ENCODE results near the gene GIMAP7. TPM values are rescaled to one million over a fixed set of nuclear protein-coding genes. Genes with fewer than 3 reads are reported as not detected.

GIMAP7 gene
- total and polyA plus RNA-seq, 12 donors = 7.5 to 77.5 (median 19.8) TPM

DNA sequence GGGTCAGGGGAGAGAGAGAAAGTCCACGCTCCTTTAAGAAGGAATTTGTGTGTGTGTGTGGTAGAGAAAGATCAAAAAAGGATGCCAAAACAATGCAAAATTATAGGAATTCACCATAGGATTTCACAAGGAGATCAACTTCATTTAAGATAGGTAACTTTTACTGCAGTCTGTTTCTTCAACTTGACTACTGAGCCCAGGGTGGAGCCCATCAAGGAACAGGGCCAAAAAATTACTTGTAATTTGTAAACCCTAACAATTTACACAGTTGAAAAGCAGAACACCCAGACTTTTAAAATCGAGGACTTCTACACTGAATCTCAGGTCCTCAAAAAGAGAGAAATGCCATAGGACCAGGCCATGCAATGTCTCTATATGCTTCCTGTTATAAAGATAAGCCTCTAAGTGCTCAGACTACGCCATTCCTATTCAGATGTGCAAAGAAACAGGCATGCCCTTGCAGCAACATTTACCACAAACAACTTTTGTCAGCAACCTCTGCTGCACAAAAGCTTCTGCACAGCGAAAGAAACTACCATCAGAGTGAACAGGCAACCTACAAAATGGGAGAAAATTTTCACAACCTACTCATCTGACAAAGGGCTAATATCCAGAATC lies 42.0 kb downstream of the GIMAP7 start:
- 50 to 60% methylated on average over 4 of the region's 4 CpGs for WGBS, 2 donors
- Histone ChIP-seq H3K9me3 (peaks cover 0 to 44% (median 0%) of the 10 kb centered on the region in 11 donors), H3K27ac (peak overlapping the region in 8 of 10 donors; percentile 41 to 77 (median 50)), H3K27me3 (no peaks in the 10 kb centered on the region), H3K36me3 (no peaks in the 10 kb centered on the region), H3K4me3 (no peak overlapping the region), H3K4me1 (peaks cover 0 to 13% (median 0%) of the 10 kb centered on the region in 9 donors)
- TF ChIP-seq, protein P1, sequence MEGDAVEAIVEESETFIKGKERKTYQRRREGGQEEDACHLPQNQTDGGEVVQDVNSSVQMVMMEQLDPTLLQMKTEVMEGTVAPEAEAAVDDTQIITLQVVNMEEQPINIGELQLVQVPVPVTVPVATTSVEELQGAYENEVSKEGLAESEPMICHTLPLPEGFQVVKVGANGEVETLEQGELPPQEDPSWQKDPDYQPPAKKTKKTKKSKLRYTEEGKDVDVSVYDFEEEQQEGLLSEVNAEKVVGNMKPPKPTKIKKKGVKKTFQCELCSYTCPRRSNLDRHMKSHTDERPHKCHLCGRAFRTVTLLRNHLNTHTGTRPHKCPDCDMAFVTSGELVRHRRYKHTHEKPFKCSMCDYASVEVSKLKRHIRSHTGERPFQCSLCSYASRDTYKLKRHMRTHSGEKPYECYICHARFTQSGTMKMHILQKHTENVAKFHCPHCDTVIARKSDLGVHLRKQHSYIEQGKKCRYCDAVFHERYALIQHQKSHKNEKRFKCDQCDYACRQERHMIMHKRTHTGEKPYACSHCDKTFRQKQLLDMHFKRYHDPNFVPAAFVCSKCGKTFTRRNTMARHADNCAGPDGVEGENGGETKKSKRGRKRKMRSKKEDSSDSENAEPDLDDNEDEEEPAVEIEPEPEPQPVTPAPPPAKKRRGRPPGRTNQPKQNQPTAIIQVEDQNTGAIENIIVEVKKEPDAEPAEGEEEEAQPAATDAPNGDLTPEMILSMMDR (IDR thresholded peaks at IDR 0.05) = no peak
- intact Hi-C loops (cut with DNase I) = no loop called here
- no peak for DNase-seq
- peak in 7 of 8 donors; percentile 42 to 82 (median 64) for ATAC-seq

DNA sequence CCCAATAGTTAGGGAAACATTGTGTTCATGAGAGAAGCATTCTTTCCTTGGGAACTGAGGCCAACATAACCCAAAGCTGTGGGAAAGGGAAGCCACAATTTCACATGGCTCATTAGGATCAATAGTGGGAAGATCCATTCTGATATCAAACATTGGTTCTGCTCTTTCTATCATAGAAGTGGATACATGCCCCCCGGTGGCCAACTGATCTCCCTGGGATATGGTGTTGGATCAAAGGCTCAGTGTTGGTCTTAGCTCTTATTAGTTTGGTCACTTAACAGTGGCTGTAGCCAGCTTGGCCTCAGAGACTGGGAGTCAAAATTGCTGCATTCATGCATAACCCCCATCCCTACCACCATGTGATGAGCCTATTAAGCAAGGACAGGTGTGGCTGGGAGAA lies 45.8 kb downstream of the GIMAP7 start:
- H3K27ac ChIP-seq = no peak overlapping the region
- WGBS, 2 donors = 65 to 66% methylated on average over 1 of the region's 1 CpG
- ATAC-seq (no peak), DNase-seq (no peak)
- TF ChIP-seq, protein P1 (IDR thresholded peaks at IDR 0.05) = no peak
- H3K9me3 ChIP-seq = peaks cover 0 to 39% (median 0%) of the 10 kb centered on the region in 11 donors
- H3K27me3 ChIP-seq = no peaks in the 10 kb centered on the region
- intact Hi-C loops (cut with DNase I) = loop anchor here in 3 of 10 donors (10.0 kb wide), 3 partner anchors 76 to 194 kb away; partner anchors contain the start of gene GIMAP1 (in 1 of the 3)
- H3K4me1 ChIP-seq = peaks cover 0 to 13% (median 0%) of the 10 kb centered on the region in 9 donors
- H3K36me3 ChIP-seq = no peaks in the 10 kb centered on the region
- H3K4me3 ChIP-seq = no peak overlapping the region

DNA sequence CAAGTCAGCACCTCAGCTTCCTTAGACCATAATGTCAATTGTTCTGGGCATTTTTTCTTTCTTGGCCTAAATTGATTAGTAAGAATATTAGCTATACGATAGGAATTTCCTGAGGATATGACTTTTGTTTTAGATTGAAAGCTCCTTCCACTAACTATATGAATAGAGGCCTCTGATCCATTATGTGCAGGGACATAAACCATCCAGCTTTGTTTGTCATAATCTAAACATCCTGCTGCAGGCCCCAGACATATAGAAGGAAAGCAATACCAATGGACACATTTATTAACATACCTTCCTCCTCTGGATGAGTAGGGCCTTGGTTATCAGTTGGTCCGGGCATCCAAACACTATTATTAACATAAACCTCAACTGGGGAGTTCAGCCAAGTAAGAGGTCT lies 48.2 kb downstream of the GIMAP7 start:
- peak overlapping the region in 1 of 10 donors; percentile 33 for H3K27ac ChIP-seq
- peaks cover 0 to 37% (median 0%) of the 10 kb centered on the region in 11 donors for H3K9me3 ChIP-seq
- DNase-seq (no peak), ATAC-seq (no peak)
- intact Hi-C loops (cut with DNase I) = loop anchor here in 3 of 10 donors (10.0 kb wide), 3 partner anchors 78 to 192 kb away; partner anchors contain the start of gene GIMAP1 (in 1 of the 3)
- TF ChIP-seq, protein P1 (IDR thresholded peaks at IDR 0.05) = no peak
- no peak overlapping the region for H3K4me3 ChIP-seq
- no peaks in the 10 kb centered on the region for H3K27me3 ChIP-seq
- no peaks in the 10 kb centered on the region for H3K36me3 ChIP-seq
- peaks cover 0 to 7% (median 0%) of the 10 kb centered on the region in 9 donors for H3K4me1 ChIP-seq
- WGBS, 2 donors = 53 to 68% methylated on average over 2 of the region's 2 CpGs

DNA sequence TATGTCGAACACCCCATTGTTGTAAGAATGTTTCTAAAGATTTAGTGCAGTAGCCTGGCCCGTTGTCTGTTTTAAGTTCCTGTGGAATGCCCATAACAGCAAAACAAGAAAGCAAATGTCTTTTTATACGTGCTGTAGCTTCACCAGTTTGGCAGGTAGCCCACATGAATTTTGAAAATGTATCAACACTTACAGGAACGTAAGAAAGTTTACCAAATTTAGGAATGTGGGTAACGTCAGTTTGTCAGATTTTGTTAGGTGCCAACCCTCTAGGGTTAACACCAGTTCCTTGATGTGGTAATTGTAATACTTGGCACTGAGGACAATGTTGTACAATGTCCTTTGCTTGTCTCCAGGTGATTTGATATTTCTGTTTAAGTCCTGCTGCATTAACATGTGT lies 49.3 kb downstream of the GIMAP7 start:
- Histone ChIP-seq H3K27ac (peak overlapping the region in 2 of 10 donors; percentile 13 to 33), H3K27me3 (no peaks in the 10 kb centered on the region), H3K36me3 (no peaks in the 10 kb centered on the region), H3K9me3 (peaks cover 0 to 29% (median 0%) of the 10 kb centered on the region in 11 donors), H3K4me1 (peaks cover 0 to 7% (median 0%) of the 10 kb centered on the region in 9 donors), H3K4me3 (no peak overlapping the region)
- WGBS, 2 donors = 72 to 75% methylated on average over 5 of the region's 5 CpGs
- TF ChIP-seq, protein P1 (IDR thresholded peaks at IDR 0.05) = no peak
- DNase-seq (no peak), ATAC-seq (no peak)
- intact Hi-C loops (cut with DNase I) = loop anchor here in 3 of 10 donors (10.0 kb wide), 3 partner anchors 79 to 191 kb away; partner anchors contain the start of gene GIMAP1 (in 1 of the 3)

Data from heart right ventricle (tissue), 16 donors.